ENCODE results near the gene FKBP8.
A peak's percentile ranks its signal among the peaks of the same experiment; 100 is the strongest.

The FKBP8 gene

GRCh38 chr19:18521692-18522123 is 21.7 kb downstream of the FKBP8 start, which contains the start of gene ELL:
Gene ELL, minus strand, starts transcription at chr19:18522070. Its CDS starts 15 bp downstream, at chr19:18522055.
- no peak for DNase-seq

GRCh38 chr19:18520848-18521691 is 22.3 kb downstream of the FKBP8 start:
- DNase-seq, result no peak

- peak; percentile 78 for DNase-seq
Observed at GRCh38 chr19:18519962-18520847, 23.2 kb downstream of the FKBP8 start.

GRCh38 chr19:18518639-18519038 is 24.7 kb downstream of the FKBP8 start:
- no peak for DNase-seq

GRCh38 chr19:18517606-18518005 is 25.8 kb downstream of the FKBP8 start:
- DNase-seq, result no peak

- DNase-seq, result no peak
Observed at GRCh38 chr19:18515959-18516358, 27.4 kb downstream of the FKBP8 start.

GRCh38 chr19:18514800-18515682 is 28.3 kb downstream of the FKBP8 start:
- no peak for DNase-seq

- DNase-seq, result no peak
Observed at GRCh38 chr19:18513868-18514267, 29.5 kb downstream of the FKBP8 start.

GRCh38 chr19:18510216-18510615 is 33.2 kb downstream of the FKBP8 start:
- no peak for DNase-seq

- DNase-seq, result no peak
Observed at GRCh38 chr19:18508585-18508984, 34.8 kb downstream of the FKBP8 start.

- DNase-seq, result no peak
Observed at GRCh38 chr19:18507727-18508440, 35.5 kb downstream of the FKBP8 start.

- no peak for DNase-seq
Observed at GRCh38 chr19:18507021-18507726, 36.2 kb downstream of the FKBP8 start.

GRCh38 chr19:18506101-18506930 is 37.1 kb downstream of the FKBP8 start:
- no peak for DNase-seq

GRCh38 chr19:18504886-18505610 is 38.3 kb downstream of the FKBP8 start:
- no peak for DNase-seq

- no peak for DNase-seq
Observed at GRCh38 chr19:18503971-18504885, 39.1 kb downstream of the FKBP8 start.

GRCh38 chr19:18503337-18503970 is 39.9 kb downstream of the FKBP8 start:
- DNase-seq, result no peak

- DNase-seq, result no peak
Observed at GRCh38 chr19:18502638-18503294, 40.6 kb downstream of the FKBP8 start.
